Loucy (cell line): ENCODE data around the gene SLC29A3.

ENCODE experiments used
- H2AFZ ChIP-seq: fragments of 200-600 bp; sonication (generic); 2 replicates; pipeline ENCODE4 v1.6.0; 2016; ENCODE audit warnings: antibody characterized with exemption, mild to moderate bottlenecking, low read length, moderate library complexity
- H3F3A ChIP-seq: fragments of 200-600 bp; 2 replicates; pipeline ENCODE4 v1.6.0; 2016; ENCODE audit warnings: antibody characterized with exemption, low read depth, mild to moderate bottlenecking
- H3K27me3 ChIP-seq: fragments of 200-600 bp; sonication (generic); 2 replicates; pipeline ENCODE4 v1.6.1; 2014; ENCODE audit warnings: low read length, mild to moderate bottlenecking; ENCODE audit not compliant: insufficient read depth, poor library complexity, severe bottlenecking
- H3K36me3 ChIP-seq: fragments of 200-600 bp; sonication (generic); 2 replicates; pipeline ENCODE4 v1.6.1; 2016; ENCODE audit warnings: low read length; ENCODE audit not compliant: insufficient read depth
- H3K4me1 ChIP-seq: fragments of 200-600 bp; sonication (generic); 2 replicates; pipeline ENCODE4 v1.5.1; 2014; ENCODE audit warnings: low read length, mild to moderate bottlenecking; ENCODE audit not compliant: insufficient read depth, poor library complexity, severe bottlenecking
- H3K4me2 ChIP-seq: fragments of 200-600 bp; sonication (generic); 2 replicates; pipeline ENCODE4 v1.6.0; 2014; ENCODE audit warnings: antibody characterized with exemption, low read length, low read depth, mild to moderate bottlenecking; ENCODE audit not compliant: poor library complexity, severe bottlenecking
- H3K4me3 ChIP-seq: fragments of 200-600 bp; sonication (generic); 2 replicates; pipeline ENCODE4 v1.5.1; 2014; ENCODE audit warnings: low read length, mild to moderate bottlenecking, mixed read lengths; ENCODE audit not compliant: poor library complexity, severe bottlenecking
- H3K79me2 ChIP-seq: fragments of 200-600 bp; sonication (generic); 2 replicates; pipeline ENCODE4 v1.6.1; 2014; ENCODE audit warnings: low read length; ENCODE audit not compliant: insufficient read depth
- H3K9ac ChIP-seq: fragments of 200-600 bp; sonication (generic); 2 replicates; pipeline ENCODE4 v1.6.0; 2014; ENCODE audit warnings: mild to moderate bottlenecking, low read depth, low read length, moderate library complexity; ENCODE audit not compliant: poor library complexity, severe bottlenecking
- H3K9me2 ChIP-seq: fragments of 200-600 bp; sonication (generic); replicated peaks from 2 replicates; pipeline ENCODE4 v1.6.1; 2016; ENCODE audit warnings: low read depth, low read length, mixed read lengths
- H3K9me3 ChIP-seq: fragments of 200-600 bp; sonication (generic); 2 replicates; pipeline ENCODE4 v1.6.1; 2014; ENCODE audit warnings: mild to moderate bottlenecking, antibody characterized with exemption, low read length, low read depth; ENCODE audit not compliant: insufficient read depth
- H4K20me1 ChIP-seq: fragments of 200-600 bp; sonication (generic); 2 replicates; pipeline ENCODE4 v1.6.0; 2014; ENCODE audit warnings: antibody characterized with exemption, low read length, mild to moderate bottlenecking; ENCODE audit not compliant: insufficient read depth, poor library complexity, severe bottlenecking
- CTCF ChIP-seq: fragments of 200-600 bp; sonication (generic); conservative IDR thresholded peaks from 2 replicates; pipeline ENCODE4 v1.5.1; 2014; ENCODE audit warnings: mild to moderate bottlenecking, antibody characterized with exemption, low read length
- EZH2phosphoT487 ChIP-seq: fragments of 200-600 bp; IDR thresholded peaks from 2 replicates; pipeline ENCODE4 v1.6.1; 2018; ENCODE audit warnings: antibody characterized with exemption, mild to moderate bottlenecking, moderate library complexity, borderline replicate concordance

The SLC29A3 gene

DNA sequence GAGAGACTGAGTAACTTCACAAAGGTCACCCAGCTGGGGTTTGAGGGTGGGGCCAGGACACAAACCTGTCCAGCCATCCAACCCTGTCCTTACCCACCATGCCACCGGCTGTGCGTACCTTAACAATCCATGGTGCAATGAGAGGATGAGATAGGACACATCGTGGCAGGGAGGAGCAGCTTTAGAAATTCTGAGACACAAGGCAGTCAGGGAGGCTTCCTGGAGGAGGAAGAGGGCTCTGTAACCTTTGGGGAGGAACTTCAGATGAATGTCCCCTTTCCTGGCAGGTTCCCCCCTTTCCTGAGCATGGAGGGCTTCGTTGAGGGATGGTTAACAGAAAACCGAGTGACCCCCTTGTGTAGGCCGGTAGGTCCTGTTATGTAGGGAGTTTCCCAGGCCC, 35.6 kb upstream of the SLC29A3 start:
- Histone ChIP-seq H3F3A (no peaks in the 10 kb centered on the region), H3K4me3 (no peak overlapping the region), H3K79me2 (no peaks in the 10 kb centered on the region), H3K36me3 (no peaks in the 10 kb centered on the region), H3K9me3 (no peaks in the 10 kb centered on the region), H3K4me1 (peaks cover 3% of the 10 kb centered on the region), H2AFZ (no peak overlapping the region), H3K9me2 (no peaks in the 10 kb centered on the region), H3K4me2 (no peak overlapping the region), H3K27me3 (no peaks in the 10 kb centered on the region), H3K9ac (no peak overlapping the region), H4K20me1 (no peaks in the 10 kb centered on the region)
- TF ChIP-seq EZH2phosphoT487 (no peak), CTCF (no peak)

- Histone ChIP-seq H2AFZ (no peak overlapping the region), H3K4me3 (no peak overlapping the region), H3K9me3 (no peaks in the 10 kb centered on the region), H3K27me3 (no peaks in the 10 kb centered on the region), H3K9me2 (no peaks in the 10 kb centered on the region), H3F3A (no peaks in the 10 kb centered on the region), H3K79me2 (no peaks in the 10 kb centered on the region), H3K9ac (no peak overlapping the region), H3K4me1 (peaks cover 1% of the 10 kb centered on the region), H4K20me1 (no peaks in the 10 kb centered on the region), H3K4me2 (no peak overlapping the region), H3K36me3 (no peaks in the 10 kb centered on the region)
- TF ChIP-seq CTCF (no peak), EZH2phosphoT487 (no peak)
Observed at GRCh38 chr10:71283876-71284275, 35.2 kb upstream of the SLC29A3 start.

DNA sequence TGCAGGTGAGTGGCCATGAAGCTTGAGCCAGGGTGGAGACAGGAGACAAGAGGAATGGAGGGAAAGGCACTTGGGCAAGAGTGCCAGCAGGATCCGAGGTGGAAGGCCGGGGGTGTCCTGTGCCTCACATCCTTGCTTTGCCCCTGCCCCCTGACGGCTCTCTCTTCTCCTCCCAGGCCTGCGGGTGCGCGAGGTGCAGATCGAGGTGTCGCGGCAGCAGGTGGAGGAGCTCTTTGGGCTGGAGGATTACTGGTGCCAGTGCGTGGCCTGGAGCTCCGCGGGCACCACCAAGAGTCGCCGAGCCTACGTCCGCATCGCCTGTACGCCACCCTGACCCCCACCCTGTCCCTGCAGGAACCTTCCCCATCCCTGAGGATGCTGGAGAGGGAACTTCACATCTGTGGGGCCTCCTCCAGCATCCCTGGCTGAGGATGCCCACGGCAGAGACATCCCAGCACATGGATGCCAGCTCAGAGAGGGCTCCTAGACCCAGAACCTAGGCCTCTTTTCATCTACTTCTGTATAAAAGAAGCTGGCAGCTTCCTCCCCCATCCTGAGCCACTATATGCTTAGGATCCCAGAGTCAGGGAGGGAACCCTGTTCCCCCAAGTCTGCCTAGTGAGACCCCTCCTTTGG, 34.4 kb upstream of the SLC29A3 start:
- H3K4me1 ChIP-seq = peaks cover under 1% of the 10 kb centered on the region
- no peaks in the 10 kb centered on the region for H4K20me1 ChIP-seq
- no peaks in the 10 kb centered on the region for H3K9me2 ChIP-seq
- H3K4me2 ChIP-seq = no peak overlapping the region
- no peak overlapping the region for H2AFZ ChIP-seq
- H3K79me2 ChIP-seq = no peaks in the 10 kb centered on the region
- no peak overlapping the region for H3K9ac ChIP-seq
- TF ChIP-seq CTCF (no peak), EZH2phosphoT487 (no peak)
- H3K9me3 ChIP-seq = no peaks in the 10 kb centered on the region
- H3K4me3 ChIP-seq = no peak overlapping the region
- H3K36me3 ChIP-seq = no peaks in the 10 kb centered on the region
- no peaks in the 10 kb centered on the region for H3F3A ChIP-seq
- no peaks in the 10 kb centered on the region for H3K27me3 ChIP-seq
